Fibroblast of skin of abdomen (primary cell): ENCODE results near the gene OPHN1.
"Not testable (repeated sequence)": the region's sequence is repeated elsewhere in the genome, so short reads cannot be mapped to it uniquely, and the experiment has no call there.

Experiments
- DNase-seq: peaks from one replicate; pipeline ENCODE4 v3.0.0-alpha.2; 2013

The OPHN1 gene

GRCh38 chrX:68354879-68355628 is 78.2 kb downstream of the OPHN1 start:
- no peak for DNase-seq

- DNase-seq: no peak
Observed at GRCh38 chrX:68345025-68345424, 88.3 kb downstream of the OPHN1 start.

- DNase-seq: no peak
Observed at GRCh38 chrX:68343551-68343950, 89.7 kb downstream of the OPHN1 start.

- DNase-seq: no peak
Observed at GRCh38 chrX:68332201-68332731, 101.0 kb downstream of the OPHN1 start.

DNA sequence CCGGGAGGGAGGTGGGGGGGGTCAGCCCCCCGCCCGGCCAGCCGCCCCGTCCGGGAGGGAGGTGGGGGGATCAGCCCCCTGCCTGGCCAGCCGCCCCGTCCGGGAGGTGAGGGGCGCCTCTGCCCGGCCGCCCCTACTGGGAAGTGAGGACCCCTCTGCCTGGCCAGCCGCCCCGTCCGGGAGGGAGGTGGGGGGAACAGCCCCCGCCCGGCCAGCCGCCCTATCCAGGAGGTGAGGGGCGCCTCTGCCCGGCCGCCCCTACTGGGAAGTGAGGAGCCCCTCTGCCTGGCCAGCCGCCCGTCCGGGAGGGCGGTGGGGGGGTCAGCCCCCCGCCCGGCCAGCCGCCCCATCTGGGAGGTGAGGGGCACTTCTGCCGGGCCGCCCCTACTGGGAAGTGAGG is 106.5 kb downstream of the OPHN1 start:
- DNase-seq: not testable (repeated sequence)

DNA sequence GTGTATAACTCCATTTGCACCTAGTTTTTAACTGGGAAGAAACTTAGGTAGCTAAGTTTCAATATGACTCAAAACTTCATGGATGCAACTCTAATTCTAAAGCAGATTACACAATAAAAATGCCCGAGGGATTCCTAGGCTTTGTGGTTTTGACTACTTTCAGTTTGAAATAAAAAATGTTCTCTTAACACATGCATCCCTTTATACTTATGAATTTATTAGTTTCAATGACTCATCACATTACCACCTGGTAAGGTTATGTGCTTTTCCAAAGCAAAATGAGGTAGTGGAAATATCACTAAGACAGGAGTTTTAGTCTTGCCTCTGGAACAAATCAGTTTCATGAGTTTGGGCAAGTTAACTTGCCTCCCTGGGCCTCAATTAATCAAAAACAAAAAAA is 125.5 kb downstream of the OPHN1 start:
- DNase-seq: peak; percentile 78

- no peak for DNase-seq
Observed at GRCh38 chrX:68304602-68305001, 128.7 kb downstream of the OPHN1 start.

DNA sequence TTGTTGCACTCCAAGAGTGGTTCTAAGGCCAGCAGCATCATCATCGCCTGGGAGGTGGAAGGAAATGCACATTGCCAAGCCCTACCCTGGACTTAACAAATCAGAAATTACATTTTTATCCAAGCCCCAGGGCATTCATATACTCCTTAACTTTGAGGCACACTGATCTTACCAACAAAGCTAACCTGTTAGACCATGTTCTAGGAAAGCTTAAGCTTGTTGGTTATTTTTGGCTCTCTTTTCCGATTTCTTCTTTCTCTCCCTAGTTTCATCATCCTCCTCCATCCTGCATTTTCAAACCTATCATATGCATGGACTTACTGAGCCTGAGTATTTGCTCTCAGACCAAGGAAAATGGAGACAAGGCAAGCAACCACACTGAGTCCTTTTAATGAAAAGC is 133.4 kb downstream of the OPHN1 start:
- DNase-seq: no peak

GRCh38 chrX:68292471-68292870 is 140.8 kb downstream of the OPHN1 start:
- peak; percentile 21 for DNase-seq

DNA sequence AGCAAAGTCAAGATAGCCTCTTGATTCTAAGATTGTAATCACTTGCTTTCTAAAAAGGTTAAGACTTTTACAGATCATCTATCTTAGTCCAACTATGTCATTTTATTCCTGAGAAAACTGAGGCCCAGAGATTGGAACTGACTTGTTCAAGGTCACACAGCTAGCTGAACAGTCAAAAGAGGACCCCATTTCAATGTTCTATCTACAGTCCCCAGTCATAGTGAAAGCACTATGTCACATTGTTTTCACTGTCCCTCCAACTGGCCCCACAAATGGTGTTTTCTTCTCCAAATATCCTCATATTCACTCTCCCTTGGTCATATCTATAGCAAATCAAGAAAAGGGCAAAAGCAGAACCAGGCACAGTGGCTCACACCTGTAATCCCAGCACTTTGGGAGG is 145.2 kb downstream of the OPHN1 start:
- no peak for DNase-seq

GRCh38 chrX:68287419-68287818 is 145.9 kb downstream of the OPHN1 start:
- no peak for DNase-seq

DNA sequence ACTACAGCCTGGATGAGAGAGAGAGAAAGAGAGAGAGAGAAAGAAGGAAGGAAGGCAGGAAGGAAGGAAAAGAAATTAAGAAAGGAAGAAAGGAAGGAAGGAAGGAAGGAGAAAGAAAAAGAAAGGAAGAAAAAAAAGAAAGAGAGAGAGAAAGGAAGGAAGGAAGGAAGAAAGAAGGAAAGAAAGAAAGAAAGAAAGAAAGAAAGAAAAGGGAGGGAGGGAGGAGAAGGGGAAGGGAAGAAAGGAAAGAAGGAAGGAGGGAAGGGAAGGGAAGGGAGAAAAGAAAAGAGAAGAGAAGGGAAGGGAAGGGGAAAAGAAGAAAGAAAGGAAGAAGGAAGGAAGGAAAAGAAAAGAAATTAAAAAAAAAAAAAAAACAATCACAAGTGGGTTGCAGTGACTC is 146.3 kb downstream of the OPHN1 start:
- no peak for DNase-seq

DNA sequence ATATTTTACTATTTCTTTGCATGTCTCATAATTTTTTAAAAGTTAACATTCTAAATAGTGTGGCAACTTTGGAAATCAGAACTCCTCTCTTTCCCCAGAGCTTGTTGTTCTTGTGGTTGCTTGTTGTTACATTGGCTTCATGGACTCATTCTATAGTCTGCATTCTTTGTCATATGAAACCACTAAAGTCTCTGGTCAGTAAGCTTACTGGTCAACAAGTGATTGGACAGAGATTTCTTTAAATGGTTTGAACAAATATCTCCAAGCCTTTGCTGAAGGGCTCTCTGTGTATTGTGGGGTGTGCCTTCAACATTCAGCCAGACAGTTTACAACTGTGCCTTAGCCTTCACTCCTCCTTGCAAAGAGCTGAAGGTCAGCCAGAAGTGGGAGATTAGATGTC is 147.2 kb downstream of the OPHN1 start:
- DNase-seq: no peak

DNA sequence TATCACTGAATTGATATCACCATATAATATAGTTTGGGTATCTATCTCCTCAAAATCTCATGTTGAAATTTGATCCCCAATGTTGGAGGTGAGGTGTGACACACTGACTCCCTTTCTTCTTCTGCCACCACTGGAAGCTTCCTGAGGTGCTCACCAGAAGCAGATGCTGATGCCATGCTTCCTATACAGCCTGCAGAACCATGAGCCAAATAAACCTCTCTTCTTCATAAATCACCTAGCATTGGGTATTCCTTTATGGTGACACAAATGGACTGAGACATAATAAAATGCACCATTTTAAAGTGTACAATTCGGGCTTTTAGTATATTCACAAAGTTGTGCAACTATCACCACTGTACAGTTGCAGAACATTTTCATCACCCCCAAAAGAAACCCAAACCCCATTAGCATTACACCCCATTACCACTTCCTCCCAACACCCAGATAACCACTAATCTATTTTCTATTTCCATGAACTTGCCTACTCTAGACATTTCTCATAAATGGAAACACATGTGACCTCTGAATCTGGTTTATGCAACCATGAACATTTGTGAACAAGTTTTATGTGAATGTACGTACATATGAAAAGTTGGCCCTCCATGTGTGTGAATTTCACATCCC is 148.9 kb downstream of the OPHN1 start:
- peak; percentile 0 for DNase-seq

GRCh38 chrX:68273887-68274286 is 159.4 kb downstream of the OPHN1 start:
- DNase-seq: no peak

DNA sequence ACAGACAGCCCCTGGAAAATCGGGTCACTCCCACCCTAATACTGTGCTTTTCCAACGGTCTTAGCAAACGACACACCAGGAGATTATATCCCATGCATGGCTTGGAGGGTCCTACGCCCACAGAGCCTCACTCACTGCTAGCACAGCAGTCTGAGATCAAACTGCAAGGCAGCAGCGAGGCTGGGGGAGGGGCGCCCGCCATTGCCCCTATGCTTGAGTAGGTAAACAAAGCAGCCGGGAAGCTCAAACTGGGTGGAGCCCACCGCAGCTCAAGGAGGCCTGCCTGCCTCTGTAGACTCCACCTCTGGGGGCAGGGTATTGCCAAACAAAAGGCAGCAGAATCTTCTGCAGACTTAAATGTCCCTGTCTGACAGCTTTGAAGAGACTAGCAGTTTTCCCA is 168.5 kb downstream of the OPHN1 start:
- not testable (repeated sequence) for DNase-seq

GRCh38 chrX:68261060-68261672 is 172.1 kb downstream of the OPHN1 start:
- DNase-seq: peak; percentile 6

- DNase-seq: no peak
Observed at GRCh38 chrX:68256990-68257389, 176.3 kb downstream of the OPHN1 start.

GRCh38 chrX:68254738-68255645 is 178.3 kb downstream of the OPHN1 start:
- no peak for DNase-seq

DNA sequence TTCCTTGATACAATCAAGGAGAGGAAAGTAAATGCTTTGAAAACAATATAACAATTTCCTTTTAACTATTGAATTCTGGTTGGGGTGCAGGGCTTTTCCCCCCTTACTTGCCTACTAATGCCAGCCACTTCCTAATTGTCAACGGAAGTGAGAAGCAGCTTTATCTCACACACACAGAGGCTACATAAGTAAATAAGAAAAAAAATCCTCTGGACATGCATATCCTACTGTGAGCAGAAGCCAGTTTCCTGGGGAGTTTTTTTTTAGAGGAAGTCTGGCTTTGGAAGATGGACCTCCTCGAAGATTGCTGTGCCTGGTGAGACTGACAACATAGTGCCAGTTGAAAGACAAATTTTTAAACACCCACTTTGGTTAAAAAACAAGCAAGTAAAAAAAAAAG is 180.6 kb downstream of the OPHN1 start:
- DNase-seq: no peak

GRCh38 chrX:68249903-68250302 is 183.4 kb downstream of the OPHN1 start:
- DNase-seq: no peak

- no peak for DNase-seq
Observed at GRCh38 chrX:68249401-68249831, 183.9 kb downstream of the OPHN1 start.

DNA sequence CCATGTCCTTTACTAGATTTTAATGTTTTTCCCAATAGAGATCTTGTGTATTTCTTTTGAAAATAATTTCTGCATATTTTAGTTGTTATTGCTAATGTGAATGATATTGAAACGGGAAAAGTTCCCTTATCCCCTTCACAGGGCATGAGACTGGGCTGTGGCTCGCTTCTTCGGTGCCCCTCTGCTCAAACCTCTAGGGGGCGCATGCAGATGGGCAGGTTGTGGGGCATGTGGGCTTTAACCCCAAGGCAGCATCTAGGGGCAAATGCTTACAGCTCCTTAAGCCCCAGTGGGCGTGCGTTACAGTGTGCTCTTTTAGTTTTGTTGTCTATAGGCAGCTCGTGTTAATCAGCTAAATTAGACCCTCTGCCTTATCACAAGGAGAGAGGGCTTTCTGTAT is 194.7 kb downstream of the OPHN1 start:
- DNase-seq: no peak
